Neural cell (in vitro differentiated cells): Measurements from ENCODE around the gene CHRNA7.

ENCODE experiments used
- CTCF ChIP-seq: fragments of 450-650 bp; IDR thresholded peaks from 2 replicates; pipeline ENCODE4 v1.5.1; 2014; ENCODE audit warnings: antibody characterized with exemption, mild to moderate bottlenecking, moderate library complexity; ENCODE audit not compliant: poor library complexity, severe bottlenecking
- EP300 ChIP-seq: fragments of 450-650 bp; conservative IDR thresholded peaks from 2 replicates; pipeline ENCODE4 v1.6.1; 2014; ENCODE audit warnings: antibody characterized with exemption, mild to moderate bottlenecking, moderate library complexity; ENCODE audit not compliant: poor library complexity, severe bottlenecking
- EZH2 ChIP-seq: fragments of 200-600, 300-800 bp; shearing (Covaris generic), sonication (generic); IDR thresholded peaks from 2 replicates; pipeline ENCODE4 v1.6.1; 2014; ENCODE audit warnings: antibody characterized with exemption, low read length, borderline replicate concordance, mild to moderate bottlenecking; ENCODE audit not compliant: insufficient read depth, poor library complexity, severe bottlenecking
- POLR2AphosphoS5 ChIP-seq: IDR thresholded peaks from 2 replicates; pipeline ENCODE4 v1.6.1; 2012
- RAD21 ChIP-seq: fragments of 450-650 bp; conservative IDR thresholded peaks from 2 replicates; pipeline ENCODE4 v1.6.1; 2014; ENCODE audit warnings: antibody characterized with exemption, mild to moderate bottlenecking, moderate library complexity
- REST ChIP-seq: IDR thresholded peaks from 2 replicates; pipeline ENCODE4 v1.6.1; 2012; ENCODE audit warnings: borderline replicate concordance
- SMC3 ChIP-seq: fragments of 450-650 bp; conservative IDR thresholded peaks from 2 replicates; pipeline ENCODE4 v1.6.1; 2014; ENCODE audit warnings: antibody characterized with exemption, mild to moderate bottlenecking, moderate library complexity; ENCODE audit not compliant: poor library complexity
- TAF1 ChIP-seq: IDR thresholded peaks from 2 replicates; pipeline ENCODE4 v1.6.1; 2012; ENCODE audit warnings: low read depth

DNA sequence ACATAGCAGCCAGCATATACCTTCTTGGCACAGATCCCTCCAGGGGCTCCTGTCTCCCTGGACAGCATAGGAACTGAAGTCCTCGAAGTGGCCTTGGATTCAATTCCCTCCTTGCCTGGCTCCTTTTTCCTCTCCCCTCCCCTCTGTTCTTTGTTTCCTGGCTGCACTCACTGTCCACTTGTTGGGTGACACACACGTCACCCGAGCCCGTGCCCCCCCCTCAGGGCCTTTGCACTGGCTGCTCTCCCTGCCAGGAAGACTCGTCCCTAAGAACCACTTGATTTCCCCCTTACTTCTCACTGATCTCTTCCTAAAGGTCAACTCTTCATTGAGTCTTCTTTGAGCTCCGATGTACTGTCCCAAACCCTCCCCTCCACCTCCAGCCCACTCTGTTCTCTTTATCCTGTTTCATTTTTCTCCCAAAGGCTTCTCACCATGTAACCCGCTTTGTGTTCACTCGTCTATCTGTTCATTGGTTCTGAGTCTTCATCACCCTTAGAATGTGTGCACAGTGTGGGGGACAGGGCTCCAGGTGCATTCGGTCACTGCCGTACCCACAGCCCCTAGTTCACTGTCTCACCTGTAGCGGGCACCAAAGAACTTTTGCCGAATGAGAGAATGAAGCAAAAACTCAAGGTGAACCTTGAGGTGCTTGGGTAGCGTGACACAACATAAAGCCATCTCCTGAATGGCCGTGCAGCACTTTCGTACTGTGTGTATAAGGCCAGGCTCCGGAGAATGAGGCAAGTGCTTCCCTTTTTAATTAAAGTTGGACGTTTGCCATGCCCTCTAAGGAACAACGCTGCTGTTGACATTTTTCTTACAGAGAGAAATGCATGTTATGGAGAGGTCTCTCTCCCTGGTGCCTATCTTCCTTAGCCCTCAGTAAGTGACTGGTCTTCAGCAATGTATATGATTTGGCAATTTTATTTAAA, 74.0 kb downstream of the CHRNA7 start:
- no peak for TF ChIP-seq SMC3
- TF ChIP-seq CTCF = no peak
- no peak for TF ChIP-seq EZH2
- TF ChIP-seq RAD21 = no peak
- no peak for TF ChIP-seq POLR2AphosphoS5
- TF ChIP-seq EP300 = no peak
- no peak for TF ChIP-seq REST
- TF ChIP-seq TAF1 = no peak
